SK-N-SH treated with all-trans-retinoic acid at 6 μM for 48 hours (cell line): ENCODE measurements around the gene ABCC1.

Source experiments
- BACH2 ChIP-seq: fragments of 250-450 bp; sonication (Bioruptor Pico); IDR thresholded peaks from 2 replicates; pipeline ENCODE4 v1.9.0; 2021; ENCODE audit warnings: mild to moderate bottlenecking, borderline replicate concordance
- GLIS3 ChIP-seq: fragments of 250-450 bp; sonication (Bioruptor Pico); IDR thresholded peaks from 2 replicates; pipeline ENCODE4 v1.5.0; 2020; ENCODE audit warnings: mild to moderate bottlenecking, moderate library complexity
- OSR1 ChIP-seq: fragments of 250-450 bp; sonication (Bioruptor Pico); IDR thresholded peaks from 2 replicates; pipeline ENCODE4 v1.8.0; 2022; ENCODE audit warnings: moderate library complexity, mild to moderate bottlenecking, inconsistent platforms
- PATZ1 ChIP-seq: fragments of 250-450 bp; sonication (Bioruptor Pico); IDR thresholded peaks from 2 replicates; pipeline ENCODE4 v1.8.0; 2020; ENCODE audit warnings: mild to moderate bottlenecking, moderate library complexity, borderline replicate concordance
- POU6F1 ChIP-seq: fragments of 250-450 bp; sonication (Bioruptor Pico); IDR thresholded peaks from 2 replicates; pipeline ENCODE4 v1.8.0; 2021; ENCODE audit warnings: low read depth, mild to moderate bottlenecking, moderate library complexity, borderline replicate concordance
- TOX ChIP-seq: fragments of 250-450 bp; sonication (Bioruptor Pico); IDR thresholded peaks from 2 replicates; pipeline ENCODE4 v1.8.0; 2021; ENCODE audit warnings: mild to moderate bottlenecking, moderate library complexity, borderline replicate concordance

- TF ChIP-seq TOX (no peak), POU6F1 (CRISPR knock-in tag) (no peak), OSR1 (CRISPR knock-in tag) (no peak), GLIS3 (CRISPR knock-in tag) (no peak), BACH2 (CRISPR knock-in tag) (no peak), PATZ1 (CRISPR knock-in tag) (no peak)
Observed at GRCh38 chr16:16019488-16019887, 70.1 kb downstream of the ABCC1 start.
